ENCODE results near the gene TMEM143.
"Not testable (repeated sequence)": the region's sequence is repeated elsewhere in the genome, so short reads cannot be mapped to it uniquely, and the experiment has no call there.

Gene TMEM143

DNA sequence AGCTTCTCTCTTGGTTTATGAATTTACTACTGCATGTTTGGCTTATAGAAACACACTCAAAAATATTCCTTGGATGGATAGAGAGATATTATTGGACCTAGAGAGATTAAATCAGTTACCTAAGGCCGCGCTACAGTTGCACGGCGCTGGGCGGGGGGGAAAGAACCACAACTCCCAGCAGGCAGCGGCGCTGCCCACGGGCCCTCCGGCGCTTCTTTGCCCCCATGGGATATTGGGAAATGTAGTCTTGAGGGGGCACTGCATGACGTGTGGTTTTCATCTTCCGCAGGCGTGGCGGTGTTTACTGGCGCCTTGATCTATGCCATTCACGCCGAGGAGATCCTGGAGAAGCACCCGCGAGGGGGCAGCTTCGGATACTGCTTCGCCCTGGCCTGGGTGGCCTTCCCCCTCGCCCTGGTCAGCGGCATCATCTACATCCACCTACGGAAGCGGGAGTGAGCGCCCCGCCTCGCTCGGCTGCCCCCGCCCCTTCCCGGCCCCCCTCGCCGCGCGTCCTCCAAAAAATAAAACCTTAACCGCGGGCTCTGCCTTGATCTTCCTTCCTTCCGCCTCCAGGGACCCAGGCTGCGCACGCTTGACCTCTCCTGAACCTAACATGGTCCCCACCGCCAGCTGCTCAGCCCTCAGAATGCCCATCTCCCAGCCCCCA lies 33.6 kb downstream of the TMEM143 start:
- peak; percentile 67 for DNase-seq (ENCODE audit: low read depth)

DNA sequence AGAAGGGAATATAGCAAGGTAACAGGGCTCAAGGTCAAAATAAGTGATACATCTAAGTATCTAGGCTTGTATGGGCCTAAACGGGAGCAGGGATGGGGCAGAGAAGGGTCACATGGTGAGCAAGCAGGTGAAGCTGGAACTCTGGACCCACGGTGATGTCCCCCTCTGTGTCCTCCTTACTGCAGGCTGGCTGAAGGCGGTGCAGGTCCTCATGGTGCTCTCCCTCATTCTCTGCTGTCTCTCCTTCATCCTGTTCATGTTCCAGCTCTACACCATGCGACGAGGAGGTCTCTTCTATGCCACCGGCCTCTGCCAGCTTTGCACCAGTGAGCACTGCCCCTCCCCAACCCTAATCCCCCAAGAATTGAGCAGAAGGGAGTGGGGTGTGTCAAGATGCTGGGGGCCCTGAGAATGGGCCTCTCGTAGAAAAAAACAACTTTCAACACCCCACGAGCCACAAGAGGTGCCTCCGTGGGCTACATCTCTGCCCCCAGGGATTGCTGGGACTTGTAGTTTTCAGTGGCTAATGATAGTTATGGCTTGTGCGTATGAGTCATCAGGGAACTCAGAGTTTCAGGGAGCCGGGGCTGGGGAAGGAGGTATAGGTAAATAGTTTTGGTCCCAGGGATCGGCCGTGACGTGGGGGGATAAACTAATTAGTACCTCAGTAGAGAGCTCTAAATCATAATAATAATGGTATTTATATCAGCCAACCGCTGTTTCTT lies 34.4 kb downstream of the TMEM143 start:
- peak; percentile 31 for DNase-seq (ENCODE audit: low read depth)

DNA sequence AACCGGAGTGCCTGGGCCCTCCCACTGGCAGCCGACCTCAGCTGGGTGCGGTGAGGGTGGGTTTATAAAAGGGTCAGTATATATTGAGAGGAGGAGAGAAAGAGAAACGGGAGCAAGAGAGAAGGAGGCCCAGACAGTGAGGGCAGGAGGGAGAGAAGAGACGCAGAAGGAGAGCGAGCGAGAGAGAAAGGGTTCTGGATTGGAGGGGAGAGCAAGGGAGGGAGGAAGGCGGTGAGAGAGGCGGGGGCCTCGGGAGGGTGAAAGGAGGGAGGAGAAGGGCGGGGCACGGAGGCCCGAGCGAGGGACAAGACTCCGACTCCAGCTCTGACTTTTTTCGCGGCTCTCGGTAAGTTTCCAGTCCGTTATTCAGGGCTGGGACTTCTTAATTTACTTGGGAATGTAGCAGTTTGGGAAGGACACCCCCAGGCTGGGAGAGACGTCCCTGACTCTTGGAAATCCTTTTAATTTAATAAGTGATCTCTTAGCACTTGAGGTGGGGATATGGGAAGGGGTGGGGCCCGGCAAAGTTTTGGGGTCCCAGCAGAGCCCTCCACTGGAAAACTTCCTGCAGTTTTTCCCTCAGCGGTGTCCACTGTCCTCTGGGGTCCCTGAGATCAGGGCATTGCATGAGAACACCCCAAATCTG lies 38.4 kb downstream of the TMEM143 start, which contains the start of gene EMP3:
Gene EMP3 (plus strand): TSS at position 288 of the 646 bp plus-strand sequence. CDS start 1,293 bp downstream, outside the sequence.
- DNase-seq (ENCODE audit: low read depth) = peak; percentile 81

DNA sequence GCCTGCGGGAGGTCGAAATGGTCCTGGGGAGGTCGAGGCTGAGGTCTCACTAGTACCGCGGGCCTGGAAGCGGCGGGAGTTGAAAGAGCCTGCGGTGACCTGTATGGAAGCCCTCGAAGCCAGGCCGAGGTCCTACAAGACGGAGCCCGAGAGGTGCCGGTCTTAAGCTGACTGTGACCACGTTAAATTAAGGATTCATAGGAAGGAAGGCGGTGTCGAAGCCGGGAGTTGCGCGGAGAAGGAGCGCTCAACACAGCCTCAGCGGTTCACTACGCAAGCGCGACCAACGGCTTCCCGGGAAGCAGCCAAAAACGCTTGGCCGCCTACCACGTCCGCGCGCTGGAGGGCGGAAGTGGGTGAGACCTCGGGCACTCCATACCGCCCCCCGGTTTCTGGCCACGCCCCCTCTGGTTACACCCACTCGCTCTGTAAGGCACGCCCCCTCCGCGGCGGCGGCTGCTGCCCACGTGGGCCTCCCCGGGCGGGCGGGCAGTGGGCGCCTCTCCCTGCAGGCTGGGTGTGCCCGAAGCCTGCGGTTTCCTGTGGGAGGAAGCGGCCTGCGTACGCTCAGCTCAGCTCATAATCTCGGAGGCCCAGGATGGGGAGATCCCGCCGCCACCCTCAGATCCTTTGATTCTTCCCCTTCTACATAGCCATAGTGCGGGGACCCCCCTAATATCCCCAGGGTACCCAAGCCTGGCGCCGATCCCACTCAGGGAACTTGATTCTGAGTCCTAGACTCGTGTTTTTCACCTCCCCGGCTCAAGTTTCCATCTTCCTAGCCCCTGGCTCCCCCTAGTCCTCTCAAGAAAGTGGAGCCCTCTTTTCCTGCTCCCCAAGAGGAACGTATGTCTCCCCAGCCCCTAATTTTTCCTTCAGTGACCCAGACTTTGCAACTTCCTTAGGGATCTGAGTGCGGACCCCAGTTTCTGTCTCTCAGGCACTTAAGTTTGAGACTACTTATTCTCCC lies 41.8 kb downstream of the TMEM143 start:
- peak; percentile 100 for DNase-seq (ENCODE audit: low read depth)

DNA sequence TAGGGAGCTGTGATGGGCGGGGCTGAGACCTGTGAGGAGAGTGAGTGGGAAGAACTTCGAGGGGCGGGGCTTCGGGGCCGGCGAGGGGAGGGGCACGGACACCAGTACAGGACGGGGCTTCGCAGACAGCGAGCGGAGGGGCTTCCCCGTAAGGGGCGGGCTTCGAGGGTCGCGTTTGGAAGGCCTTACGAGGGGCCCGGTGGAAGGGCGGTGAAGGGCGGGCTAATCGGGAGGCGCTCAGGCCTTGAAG lies 42.4 kb downstream of the TMEM143 start:
- peak; percentile 98 for DNase-seq (ENCODE audit: low read depth)

DNA sequence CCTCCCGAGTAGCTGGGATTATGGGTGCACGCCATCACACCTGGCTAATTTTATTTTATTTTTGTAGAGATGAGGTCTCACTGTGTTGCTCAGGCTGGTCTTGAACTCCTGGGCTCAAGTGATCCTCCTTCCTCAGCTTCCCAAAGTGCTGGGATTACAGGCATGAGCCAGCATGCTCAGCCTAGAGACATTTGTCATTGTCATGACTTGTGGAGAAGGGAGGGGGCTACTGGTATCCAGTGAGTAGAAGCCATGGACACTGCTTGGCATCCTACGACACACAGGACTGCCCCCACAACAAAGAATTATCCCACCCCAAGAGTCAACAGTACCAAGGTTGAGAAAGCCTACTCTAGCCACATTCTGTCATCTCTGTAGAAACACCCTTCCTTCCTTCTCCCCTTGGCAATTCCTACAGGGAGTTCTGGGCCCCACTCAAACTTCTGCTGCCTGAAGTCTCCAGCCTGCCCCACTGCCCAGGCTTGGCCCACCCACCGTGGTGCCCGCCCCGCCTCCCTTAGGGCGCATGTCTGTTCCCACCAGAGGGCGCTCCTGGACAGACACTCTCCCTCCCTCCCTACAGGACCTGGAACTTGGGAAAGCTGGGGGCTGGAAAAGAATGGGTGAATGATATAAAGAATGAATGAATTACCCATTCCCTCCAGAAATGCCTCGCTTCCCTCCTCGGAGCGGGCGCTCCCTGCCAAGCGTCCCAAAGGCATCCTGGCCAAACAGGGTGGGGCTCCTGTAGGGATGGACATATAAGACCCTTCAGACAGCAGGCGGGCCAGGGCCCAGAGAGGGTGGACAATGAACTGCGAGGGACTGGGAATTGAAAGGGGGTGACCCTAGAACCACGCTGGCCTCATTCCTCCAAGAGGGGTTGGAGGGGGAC lies 43.8 kb downstream of the TMEM143 start:
- peak; percentile 80 for DNase-seq (ENCODE audit: low read depth)

DNA sequence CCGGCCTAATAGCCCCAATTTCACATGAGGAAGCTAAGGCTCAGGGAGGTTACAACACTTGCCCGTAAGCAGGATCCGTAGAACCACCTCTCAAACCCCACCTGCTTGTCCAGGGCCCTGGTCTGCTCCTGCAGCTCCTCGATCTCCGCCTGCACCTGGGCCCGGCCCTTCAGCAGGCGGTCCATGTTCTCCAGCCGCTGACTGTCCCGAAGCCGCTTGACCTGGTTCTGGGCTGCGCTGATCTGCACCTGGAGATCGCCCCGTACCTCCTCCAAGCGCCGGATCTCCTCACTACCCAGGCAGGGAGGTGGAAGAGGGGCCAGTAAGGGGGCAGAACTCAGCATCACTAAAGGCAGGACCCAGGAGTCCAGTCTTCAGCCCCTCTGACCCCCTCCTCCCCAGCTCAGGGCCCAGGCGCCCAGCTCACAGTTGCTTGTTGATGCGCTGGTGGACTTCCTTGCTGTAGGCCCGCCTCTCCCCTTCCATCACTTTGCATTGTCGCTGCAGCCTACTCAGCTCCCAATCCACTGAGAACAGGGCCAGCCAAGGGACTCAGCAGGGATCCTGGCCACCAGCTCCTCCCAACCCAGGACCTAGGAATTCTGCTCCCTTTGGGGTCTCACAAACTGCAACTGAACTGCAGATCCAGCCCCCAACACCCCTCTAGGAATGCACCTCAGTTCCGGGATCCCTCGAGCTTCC lies 45.3 kb downstream of the TMEM143 start:
- no peak for DNase-seq (ENCODE audit: low read depth)

DNA sequence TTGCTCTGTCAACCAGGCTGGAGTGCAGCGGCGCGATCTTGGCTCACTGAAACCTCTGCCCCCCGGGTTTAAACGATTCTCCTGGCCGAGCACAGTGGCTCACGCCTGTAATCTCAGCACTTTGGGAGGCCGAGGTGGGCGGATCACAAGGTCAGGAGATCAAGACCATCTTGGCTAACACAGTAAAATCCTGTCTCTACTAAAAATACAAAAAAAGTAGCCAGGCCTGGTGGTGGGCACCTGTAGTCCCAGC lies 46.1 kb downstream of the TMEM143 start:
- not testable (repeated sequence) for DNase-seq (ENCODE audit: low read depth)

DNA sequence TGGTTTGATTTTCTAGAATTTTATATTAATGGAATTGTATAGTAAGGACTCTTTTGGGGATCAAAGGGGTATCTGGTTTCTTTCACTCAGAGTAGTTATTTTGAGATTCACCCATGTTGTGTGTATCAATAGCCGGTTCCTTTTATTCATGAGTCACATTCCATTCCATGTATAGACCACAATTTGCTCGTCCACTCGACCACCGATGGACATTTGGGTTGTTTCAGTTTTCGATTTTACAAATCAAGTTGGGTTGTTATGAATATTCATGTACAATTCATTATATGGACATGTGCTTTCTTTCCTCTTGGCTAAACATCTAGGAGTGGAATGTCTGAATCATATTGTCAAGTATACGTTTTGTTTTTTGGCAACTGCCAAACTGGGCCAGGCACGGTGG lies 48.0 kb downstream of the TMEM143 start:
- DNase-seq (ENCODE audit: low read depth) = no peak

DNA sequence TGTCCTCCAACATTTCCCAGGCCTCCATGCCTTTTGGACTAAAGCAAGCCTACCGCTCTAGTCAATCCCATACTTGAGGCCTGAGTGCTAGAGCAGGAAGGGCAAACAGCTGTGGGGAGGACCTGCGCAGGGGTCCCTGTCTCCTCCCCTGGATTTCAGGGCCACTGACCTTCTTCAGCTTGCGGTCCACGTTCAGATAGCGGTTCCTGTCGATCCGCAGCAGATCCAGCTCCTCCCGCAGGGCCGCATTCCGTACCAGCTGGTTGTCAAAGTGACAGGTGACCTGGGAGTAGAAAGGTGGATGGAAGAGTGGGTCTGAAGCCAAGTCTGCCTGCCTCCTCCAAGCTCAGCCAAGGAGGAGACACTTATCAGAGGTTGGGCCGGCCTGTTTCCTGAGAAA lies 52.4 kb downstream of the TMEM143 start:
- no peak for DNase-seq (ENCODE audit: low read depth)

DNA sequence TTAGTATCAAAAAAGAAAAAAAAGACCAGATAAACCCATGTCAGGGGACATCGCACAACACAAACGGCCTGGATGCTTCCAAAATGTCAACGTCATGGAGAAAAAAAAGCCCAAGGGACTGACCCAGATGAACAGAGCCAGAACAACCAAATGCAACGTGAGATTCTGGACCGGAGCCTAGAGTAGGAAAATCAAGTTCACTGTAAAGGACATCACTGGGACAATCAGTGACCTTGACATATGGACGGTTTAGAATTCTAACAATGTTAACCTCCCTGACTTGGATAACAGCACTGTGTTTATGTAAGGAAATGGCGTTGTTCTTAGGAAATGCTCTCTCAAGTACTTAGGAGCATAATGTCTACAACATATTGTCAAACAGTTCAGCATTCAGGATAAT lies 53.5 kb downstream of the TMEM143 start:
- no peak for DNase-seq (ENCODE audit: low read depth)

DNA sequence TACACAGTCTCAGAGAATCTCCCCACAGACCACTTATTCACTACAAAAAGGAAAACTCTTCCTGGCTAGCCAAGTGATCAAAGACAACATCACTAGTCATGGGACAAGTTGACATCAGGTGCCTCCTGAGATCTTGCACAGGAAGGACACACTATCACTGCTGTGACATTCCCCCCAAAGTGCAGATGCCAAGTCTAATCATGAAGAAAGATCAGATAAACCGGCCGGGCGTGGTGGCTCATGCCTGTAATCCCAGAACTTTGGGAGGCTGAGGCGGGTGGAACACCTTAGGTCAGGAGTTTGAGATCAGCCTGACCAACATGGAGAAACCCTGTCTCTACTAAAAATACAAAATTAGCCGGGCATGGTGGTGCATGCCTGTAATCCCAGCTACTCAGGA lies 54.0 kb downstream of the TMEM143 start:
- not testable (repeated sequence) for DNase-seq (ENCODE audit: low read depth)

DNA sequence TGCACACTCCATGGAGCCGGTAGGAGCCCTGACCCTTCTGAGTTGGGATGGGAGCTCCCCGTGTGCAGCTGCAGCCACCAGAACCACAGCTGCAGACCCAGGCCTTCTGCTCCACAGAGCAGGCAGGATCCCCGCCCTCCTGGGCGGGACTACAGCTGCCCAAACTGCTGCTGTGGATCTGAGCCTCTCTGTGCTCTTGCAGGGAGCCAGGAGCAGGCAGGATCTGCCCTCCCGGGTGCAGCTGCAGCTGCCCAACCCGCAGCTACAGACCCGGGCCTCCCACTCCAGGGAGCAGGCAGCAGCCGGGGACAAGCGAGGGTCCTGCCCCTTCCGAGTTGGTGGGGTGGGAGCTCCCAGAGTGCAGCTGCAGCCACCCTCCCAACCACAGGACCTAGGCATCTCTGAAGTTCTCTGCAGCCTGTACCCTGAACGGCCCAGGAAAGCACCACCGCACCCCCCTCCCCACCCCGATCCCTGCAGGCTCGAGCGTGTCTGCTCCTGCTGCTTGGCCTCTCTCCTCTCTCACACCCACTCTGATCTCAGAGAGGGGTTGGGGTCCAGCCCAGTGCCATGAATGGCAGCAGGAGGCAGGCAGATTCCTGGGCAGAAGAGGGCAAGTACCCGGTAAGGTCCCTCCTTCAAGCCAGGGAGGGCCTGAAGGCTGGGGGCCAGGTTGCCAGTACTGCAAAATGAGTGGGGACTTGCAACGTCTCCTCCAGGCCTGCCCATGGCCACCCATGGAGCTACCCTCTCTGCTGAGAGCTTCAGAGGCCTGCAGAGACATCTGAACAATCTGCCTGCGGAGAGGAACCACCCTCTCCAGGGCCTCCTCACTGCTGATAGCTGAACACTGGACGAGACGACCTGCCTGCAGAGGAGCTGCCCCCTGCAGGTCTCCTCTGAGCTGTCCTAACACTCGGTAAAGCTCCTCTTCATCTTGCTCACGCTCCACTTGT lies 54.8 kb downstream of the TMEM143 start:
- no peak for DNase-seq (ENCODE audit: low read depth)

DNA sequence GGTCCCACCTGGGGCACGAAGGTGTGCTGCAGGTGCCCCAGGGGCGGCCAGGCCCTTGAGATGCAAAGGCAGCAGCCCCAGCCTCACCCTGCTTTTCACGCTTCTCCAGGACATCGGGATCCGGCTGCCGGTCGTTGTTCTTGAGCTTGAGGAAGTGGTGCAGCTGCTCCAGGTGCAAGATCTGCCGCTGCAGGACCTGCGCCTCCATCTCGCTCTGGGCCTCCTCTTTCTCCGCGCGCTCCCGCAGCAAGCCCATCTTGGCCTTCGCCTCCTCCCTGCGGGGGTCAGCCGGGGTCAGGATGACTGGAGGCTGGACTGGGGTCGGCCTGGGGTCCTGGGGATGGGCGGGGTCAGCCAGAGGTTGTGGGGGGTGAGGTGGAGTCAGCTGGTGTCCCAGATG lies 59.9 kb downstream of the TMEM143 start:
- no peak for DNase-seq (ENCODE audit: low read depth)

DNA sequence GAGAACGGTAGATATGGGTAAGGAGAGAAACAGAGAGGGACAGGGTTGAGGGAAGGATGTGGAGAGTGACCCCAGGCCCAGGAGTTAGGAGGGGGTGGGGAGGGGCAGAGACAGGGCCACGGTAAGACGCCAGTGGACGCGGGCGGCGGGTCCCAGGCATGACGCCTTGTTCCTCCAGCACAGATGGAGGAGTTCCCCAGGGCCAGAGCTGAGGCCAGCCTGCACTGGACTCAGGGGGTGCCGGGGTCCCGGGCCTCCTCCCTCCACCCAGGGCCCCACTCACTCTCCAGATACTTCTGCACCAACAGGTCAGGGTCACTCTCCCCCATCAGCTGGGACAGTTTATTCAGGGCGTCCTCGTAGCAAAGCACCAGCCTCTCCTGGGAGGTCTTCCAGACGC lies 60.4 kb downstream of the TMEM143 start:
- no peak for DNase-seq (ENCODE audit: low read depth)

DNA sequence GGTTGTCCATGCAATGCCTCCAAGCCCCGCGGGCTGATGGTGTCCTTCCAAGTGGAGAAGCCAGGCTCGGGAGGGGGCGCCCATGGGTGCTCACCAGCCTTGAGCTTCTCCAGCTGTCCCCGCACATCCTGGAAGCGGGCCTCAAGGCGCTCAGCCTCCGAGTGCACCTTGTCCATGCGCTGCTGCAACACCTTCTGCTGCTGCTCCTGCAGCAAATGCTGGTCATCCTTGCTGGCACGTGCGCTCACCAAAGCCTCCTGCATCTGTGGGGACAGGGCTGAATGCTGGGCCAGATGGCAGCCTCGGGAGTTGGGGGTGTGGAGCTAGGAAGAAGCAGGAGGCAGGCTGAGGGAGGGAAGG lies 61.2 kb downstream of the TMEM143 start:
- DNase-seq (ENCODE audit: low read depth) = no peak

DNA sequence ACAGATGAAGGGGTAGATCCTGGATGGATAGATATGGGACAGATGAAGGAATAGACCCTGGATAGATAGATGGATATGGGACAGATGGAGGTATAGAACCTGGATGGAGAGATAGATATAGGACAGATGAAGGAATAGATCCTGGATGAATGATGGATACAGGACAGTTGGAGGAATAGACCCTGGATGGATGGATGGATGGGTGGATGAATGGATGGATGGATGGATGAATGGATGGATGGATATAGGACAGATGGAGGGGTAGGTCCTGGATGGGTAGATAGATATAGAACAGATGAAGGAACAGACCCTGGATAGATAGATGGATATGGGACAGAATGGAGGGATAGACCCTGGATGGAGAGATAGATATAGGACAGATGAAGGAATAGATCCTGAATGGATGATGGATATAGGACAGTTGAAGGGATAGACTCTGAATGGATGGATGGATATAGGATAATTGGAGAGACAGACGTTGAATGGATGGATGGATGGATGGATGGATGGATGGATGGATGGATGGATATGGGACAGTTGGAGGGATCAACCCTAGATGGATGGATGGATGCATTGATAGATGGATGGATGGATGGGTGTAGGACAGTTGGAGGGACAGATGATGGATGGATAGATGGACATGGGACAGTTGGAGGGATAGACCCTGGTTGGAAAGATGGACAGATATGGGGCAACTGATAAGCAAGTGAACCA lies 61.7 kb downstream of the TMEM143 start:
- DNase-seq (ENCODE audit: low read depth) = no peak

DNA sequence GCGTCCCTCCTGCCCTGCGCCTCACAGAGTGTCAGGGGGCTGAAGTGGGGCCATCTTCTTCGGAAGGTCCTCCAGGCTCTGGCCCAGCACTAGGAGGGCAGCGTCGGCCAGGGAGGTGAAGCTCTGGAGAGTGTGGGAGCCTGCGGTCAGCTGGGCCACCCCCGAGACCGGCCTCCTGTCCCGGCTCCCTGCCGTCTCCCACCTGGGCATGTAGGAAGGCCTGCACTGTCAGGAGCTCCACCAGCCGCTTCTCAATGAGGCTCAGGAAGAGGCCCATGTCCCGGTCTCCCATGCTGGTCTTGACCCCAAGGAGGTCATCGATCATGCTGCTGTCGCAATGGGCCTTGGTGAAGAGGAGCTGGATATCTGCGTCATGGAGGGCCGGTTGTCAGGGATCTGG lies 65.8 kb downstream of the TMEM143 start:
- no peak for DNase-seq (ENCODE audit: low read depth)
